ENCODE measurements around the gene HAVCR2.

Gene HAVCR2

DNA sequence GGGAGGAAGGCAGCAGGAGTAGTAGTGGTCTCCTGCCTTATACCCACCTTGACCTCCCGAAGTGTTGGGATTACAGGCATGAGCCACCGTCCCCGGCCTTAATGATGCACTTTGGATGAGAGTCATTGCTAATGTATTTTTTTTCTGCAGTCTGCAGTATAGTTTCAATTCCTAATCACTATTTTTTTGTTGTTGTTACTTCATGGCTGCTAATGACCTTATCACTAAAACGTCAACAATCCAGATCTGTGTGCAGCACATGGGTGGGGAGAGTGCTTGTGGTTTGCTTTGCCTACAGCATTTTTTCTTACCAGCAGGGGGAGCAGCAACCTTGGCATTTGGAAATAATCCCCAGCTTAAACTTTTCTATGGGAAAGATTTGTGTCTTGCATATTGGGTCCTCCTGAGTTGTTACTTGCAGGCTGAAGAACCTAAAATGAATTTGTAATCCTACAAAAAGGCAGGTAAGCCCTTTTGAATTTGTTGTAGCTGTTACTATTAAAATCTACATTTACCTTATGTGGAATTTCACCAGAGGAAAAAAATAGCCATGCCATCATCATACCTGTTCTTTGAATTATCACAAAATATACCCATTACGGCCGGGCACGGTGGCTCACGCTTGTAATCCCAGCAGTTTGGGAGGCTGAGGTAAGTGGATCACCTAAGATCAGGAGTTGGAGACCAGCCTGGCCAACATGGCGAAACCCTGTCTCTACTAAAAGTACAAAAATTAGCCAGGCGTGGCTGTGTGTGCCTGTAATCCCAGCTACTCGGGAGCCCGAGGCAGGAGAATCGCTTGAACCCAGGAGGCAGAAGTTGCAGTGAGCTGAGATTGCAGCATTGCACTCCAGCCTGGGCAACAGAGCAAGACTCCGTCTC lies 40.1 kb upstream of the HAVCR2 start:
- Histone ChIP-seq H3K36me3 (ENCODE audit: control insufficient read depth in 2 of 2, insufficient read depth in 1 of 2, low read length in 2 of 2) (no peaks in the 10 kb centered on the region), H3K4me1 (ENCODE audit: control insufficient read depth, insufficient read depth, low read length) (no peaks in the 10 kb centered on the region), H3K27ac (ENCODE audit: extremely low read depth, low read depth, low read length) (no peak overlapping the region), H3K4me3 (ENCODE audit: low read depth, low read length) (no peak overlapping the region), H3K9me3 (ENCODE audit: control insufficient read depth, insufficient read depth, low read depth, low read length) (no peaks in the 10 kb centered on the region)
- CTCF ChIA-PET, result interaction anchor here (0.6 to 2.8 kb wide), 31 partner anchors 9 to 1987 kb away, joined by 3 to 14 read pairs (median 4); partner anchors contain the start of gene LSM11
- TF ChIP-seq SP2 (tag by site-specific recombination; IDR thresholded peaks at IDR 0.05), result no peak
- peak; percentile 61 for TF ChIP-seq ZNF654 (tag by site-specific recombination; IDR thresholded peaks at IDR 0.05; ENCODE audit: low read depth)
- no peak for TF ChIP-seq ZNF426 (tag by site-specific recombination; IDR thresholded peaks at IDR 0.05)
- no peak for TF ChIP-seq ZNF157 (tag by site-specific recombination; IDR thresholded peaks at IDR 0.05)
- TF ChIP-seq ZNF416 (tag by site-specific recombination; IDR thresholded peaks at IDR 0.05), result no peak
- TF ChIP-seq ZNF660 (tag by site-specific recombination; IDR thresholded peaks at IDR 0.05), result peak; percentile 75; the same call in 1 of the 2 replicates
- TF ChIP-seq, protein P1, sequence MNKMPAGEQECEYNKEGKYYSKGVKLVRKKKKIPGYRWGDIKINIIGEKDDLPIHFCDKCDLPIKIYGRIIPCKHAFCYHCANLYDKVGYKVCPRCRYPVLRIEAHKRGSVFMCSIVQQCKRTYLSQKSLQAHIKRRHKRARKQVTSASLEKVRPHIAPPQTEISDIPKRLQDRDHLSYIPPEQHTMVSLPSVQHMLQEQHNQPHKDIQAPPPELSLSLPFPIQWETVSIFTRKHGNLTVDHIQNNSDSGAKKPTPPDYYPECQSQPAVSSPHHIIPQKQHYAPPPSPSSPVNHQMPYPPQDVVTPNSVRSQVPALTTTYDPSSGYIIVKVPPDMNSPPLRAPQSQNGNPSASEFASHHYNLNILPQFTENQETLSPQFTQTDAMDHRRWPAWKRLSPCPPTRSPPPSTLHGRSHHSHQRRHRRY (tag by site-specific recombination; IDR thresholded peaks at IDR 0.05), result no peak
- TF ChIP-seq ZNF830 (tag by site-specific recombination; IDR thresholded peaks at IDR 0.05; ENCODE audit: low read depth), result no peak
- no peak for TF ChIP-seq ZNF155 (tag by site-specific recombination; IDR thresholded peaks at IDR 0.05)
- TF ChIP-seq PRDM1 (tag by site-specific recombination; IDR thresholded peaks at IDR 0.05), result no peak
- no peak for TF ChIP-seq ZNF548 (tag by site-specific recombination; IDR thresholded peaks at IDR 0.05)
- no peak for TF ChIP-seq ZNF311 (tag by site-specific recombination; IDR thresholded peaks at IDR 0.05; ENCODE audit: borderline replicate concordance)
- no peak for TF ChIP-seq ZNF37A (tag by site-specific recombination; IDR thresholded peaks at IDR 0.05)
- TF ChIP-seq ZNF274 (IDR thresholded peaks at IDR 0.05; ENCODE audit: low read length), result no peak
- TF ChIP-seq ZNF274 (tag by site-specific recombination; IDR thresholded peaks at IDR 0.05; ENCODE audit: borderline replicate concordance), result no peak
- 0 out of 2 replicates have a peak, but pooled peaks have one; percentile 25 for TF ChIP-seq ZNF561 (tag by site-specific recombination; IDR thresholded peaks at IDR 0.05; ENCODE audit: borderline replicate concordance)
- TF ChIP-seq ZNF521 (tag by site-specific recombination; IDR thresholded peaks at IDR 0.05), result no peak
- TF ChIP-seq ZNF544 (tag by site-specific recombination; IDR thresholded peaks at IDR 0.05), result no peak
- no peak for TF ChIP-seq ZNF777 (tag by site-specific recombination; IDR thresholded peaks at IDR 0.05; ENCODE audit: borderline replicate concordance)
- TF ChIP-seq ZSCAN4 (tag by site-specific recombination; IDR thresholded peaks at IDR 0.05), result no peak
- TF ChIP-seq WT1 (tag by site-specific recombination; IDR thresholded peaks at IDR 0.05), result no peak
- TF ChIP-seq, protein P2, sequence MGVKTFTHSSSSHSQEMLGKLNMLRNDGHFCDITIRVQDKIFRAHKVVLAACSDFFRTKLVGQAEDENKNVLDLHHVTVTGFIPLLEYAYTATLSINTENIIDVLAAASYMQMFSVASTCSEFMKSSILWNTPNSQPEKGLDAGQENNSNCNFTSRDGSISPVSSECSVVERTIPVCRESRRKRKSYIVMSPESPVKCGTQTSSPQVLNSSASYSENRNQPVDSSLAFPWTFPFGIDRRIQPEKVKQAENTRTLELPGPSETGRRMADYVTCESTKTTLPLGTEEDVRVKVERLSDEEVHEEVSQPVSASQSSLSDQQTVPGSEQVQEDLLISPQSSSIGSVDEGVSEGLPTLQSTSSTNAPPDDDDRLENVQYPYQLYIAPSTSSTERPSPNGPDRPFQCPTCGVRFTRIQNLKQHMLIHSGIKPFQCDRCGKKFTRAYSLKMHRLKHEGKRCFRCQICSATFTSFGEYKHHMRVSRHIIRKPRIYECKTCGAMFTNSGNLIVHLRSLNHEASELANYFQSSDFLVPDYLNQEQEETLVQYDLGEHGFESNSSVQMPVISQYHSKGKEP (tag by site-specific recombination; IDR thresholded peaks at IDR 0.05), result no peak
- no peak for TF ChIP-seq HOXA7 (CRISPR knock-in tag; IDR thresholded peaks at IDR 0.05; ENCODE audit: borderline replicate concordance)
- no peak for TF ChIP-seq ZNF837 (tag by site-specific recombination; IDR thresholded peaks at IDR 0.05)
- no peak for TF ChIP-seq ZNF404 (tag by site-specific recombination; IDR thresholded peaks at IDR 0.05)
- TF ChIP-seq ZBTB26 (tag by site-specific recombination; optimal IDR thresholded peaks at IDR 0.05), result no peak
- no peak for TF ChIP-seq ZNF639 (tag by site-specific recombination; IDR thresholded peaks at IDR 0.05)
- POLR2A ChIA-PET, result no interaction called here

Data from HEK293 (cell line).